SK-N-MC (cell line): Measurements from ENCODE around the gene ADSL.
A peak's percentile ranks its signal among the peaks of the same experiment; 100 is the strongest.

ENCODE experiments used
- DNase-seq: peaks from one replicate; pipeline ENCODE4 v3.0.0-alpha.2; 2011; ENCODE audit warnings: low read depth, low spot score
- H3K27ac ChIP-seq: fragments of 200-600 bp; sonication (generic); 2 replicates; pipeline ENCODE4 v1.5.1; 2016; ENCODE audit warnings: mixed run types
- H3K36me3 ChIP-seq: fragments of 200-600 bp; sonication (generic); 2 replicates; pipeline ENCODE4 v1.6.1; 2017; ENCODE audit warnings: antibody characterized with exemption, low read length, mixed read lengths; ENCODE audit not compliant: insufficient read depth
- H3K4me3 ChIP-seq: fragments of 200-600 bp; sonication (generic); 2 replicates; pipeline ENCODE4 v1.5.1; 2016
- H3K9ac ChIP-seq: fragments of 200-600 bp; sonication (generic); 2 replicates; pipeline ENCODE4 v1.8.0; 2017; ENCODE audit warnings: mixed run types, mixed read lengths; ENCODE audit not compliant: insufficient read length
- H3K9me3 ChIP-seq: fragments of 200-600 bp; sonication (generic); 2 replicates; pipeline ENCODE4 v1.6.1; 2017; ENCODE audit warnings: low read depth, mild to moderate bottlenecking, antibody characterized with exemption, low read length, moderate library complexity, mixed read lengths
- EZH2 ChIP-seq: fragments of 200-600 bp; sonication (generic); IDR thresholded peaks from one replicate; pipeline ENCODE4 v1.6.1; 2017; ENCODE audit warnings: antibody characterized with exemption
- FOXP2 ChIP-seq: optimal IDR thresholded peaks from 2 replicates; pipeline ENCODE3; 2011; ENCODE audit warnings: mild to moderate bottlenecking, moderate library complexity; ENCODE audit not compliant: insufficient read depth; ENCODE audit errors: extremely low read length, control extremely low read depth
- POLR2AphosphoS5 ChIP-seq: IDR thresholded peaks from 2 replicates; pipeline ENCODE4 v1.6.1; 2012; ENCODE audit warnings: mild to moderate bottlenecking, low read depth, low read length, borderline replicate concordance

ADSL gene

DNA sequence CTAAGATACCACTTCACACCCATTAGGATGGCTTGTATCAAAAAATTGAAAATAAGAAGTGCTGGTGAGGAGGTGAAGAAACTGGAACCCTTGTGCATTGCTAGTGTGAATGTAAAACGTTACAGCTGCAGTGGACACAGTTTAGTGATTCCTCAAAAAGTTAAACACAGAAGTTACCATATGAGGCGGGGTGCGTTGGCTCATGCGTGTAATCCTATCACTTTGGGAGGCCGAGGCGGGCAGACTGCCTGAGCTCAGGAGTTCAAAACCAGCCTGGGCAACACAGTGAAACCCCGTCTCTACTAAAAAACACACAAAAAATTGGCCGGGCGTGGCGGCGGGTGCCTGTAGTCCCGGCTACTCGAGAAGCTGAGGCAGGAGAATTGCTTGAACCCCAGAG lies 67.6 kb downstream of the ADSL start:
- Histone ChIP-seq H3K4me3 (no peak overlapping the region), H3K9ac (no peak overlapping the region), H3K27ac (no peak overlapping the region), H3K9me3 (no peaks in the 10 kb centered on the region), H3K36me3 (peaks cover 30% of the 10 kb centered on the region; the same call in 1 of the 2 replicates)
- TF ChIP-seq EZH2: no peak
- no peak for TF ChIP-seq POLR2AphosphoS5
- no peak for TF ChIP-seq FOXP2
- no peak for DNase-seq

DNA sequence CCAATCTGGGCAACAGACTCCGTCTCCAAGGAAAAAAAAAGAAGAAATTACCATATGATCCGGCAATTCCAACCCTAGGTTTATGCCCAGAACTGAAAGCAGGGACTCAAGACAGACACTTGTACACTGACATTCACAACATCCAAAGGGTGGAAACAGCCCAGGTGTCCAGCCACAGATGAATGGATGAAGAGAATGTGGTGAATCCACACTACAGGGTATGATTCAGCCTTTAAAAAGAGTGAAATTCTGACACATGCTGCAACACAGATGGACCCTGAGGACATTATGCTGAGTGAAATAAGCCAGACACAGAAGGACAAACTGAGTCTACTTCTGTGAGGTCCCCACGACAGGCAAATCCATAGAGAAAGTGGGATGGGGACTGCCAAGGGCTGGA lies 68.0 kb downstream of the ADSL start:
- DNase-seq: no peak
- Histone ChIP-seq H3K9me3 (no peaks in the 10 kb centered on the region), H3K36me3 (peaks cover 28% of the 10 kb centered on the region; the same call in 1 of the 2 replicates), H3K27ac (0 out of 2 replicates have a peak overlapping the region, but pooled peaks have one; percentile 19), H3K4me3 (no peak overlapping the region), H3K9ac (no peak overlapping the region)
- TF ChIP-seq FOXP2 (no peak), POLR2AphosphoS5 (peak; percentile 33; the same call in 1 of the 2 replicates), EZH2 (no peak)

GRCh38 chr22:40414838-40415505 lies 68.7 kb downstream of the ADSL start:
- H3K9ac ChIP-seq: no peak overlapping the region
- no peak overlapping the region for H3K27ac ChIP-seq
- H3K9me3 ChIP-seq: no peaks in the 10 kb centered on the region
- H3K4me3 ChIP-seq: no peak overlapping the region
- TF ChIP-seq FOXP2 (no peak), EZH2 (no peak), POLR2AphosphoS5 (no peak)
- peaks cover 22% of the 10 kb centered on the region; the same call in 1 of the 2 replicates for H3K36me3 ChIP-seq
- DNase-seq: no peak

- TF ChIP-seq EZH2: no peak
- no peak for TF ChIP-seq POLR2AphosphoS5
- no peak for TF ChIP-seq FOXP2
- no peaks in the 10 kb centered on the region for H3K9me3 ChIP-seq
- no peak overlapping the region for H3K9ac ChIP-seq
- peaks cover 15% of the 10 kb centered on the region; the same call in 1 of the 2 replicates for H3K36me3 ChIP-seq
- no peak overlapping the region for H3K27ac ChIP-seq
- DNase-seq: no peak
- H3K4me3 ChIP-seq: no peak overlapping the region
These were observed 69.4 kb downstream of the ADSL start for GRCh38 chr22:40415531-40416266.

DNA sequence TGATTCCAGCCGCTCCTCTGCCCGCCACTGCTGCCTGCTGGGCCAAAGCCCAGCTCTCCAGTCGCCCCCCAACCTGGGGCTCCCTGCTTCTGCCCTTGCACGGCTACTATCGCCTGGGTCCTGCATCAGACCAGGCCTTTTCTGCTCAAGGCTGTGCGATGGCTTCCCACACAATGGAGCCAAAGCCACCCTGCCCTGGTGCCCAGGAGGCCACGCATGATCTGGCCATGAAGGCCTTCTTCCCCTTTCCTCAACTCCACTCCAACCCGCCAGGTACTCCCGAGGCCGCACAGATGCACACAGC lies 69.9 kb downstream of the ADSL start:
- TF ChIP-seq FOXP2: no peak
- TF ChIP-seq EZH2: no peak
- TF ChIP-seq POLR2AphosphoS5: no peak
- H3K36me3 ChIP-seq: peaks cover 11% of the 10 kb centered on the region; the same call in 1 of the 2 replicates
- no peaks in the 10 kb centered on the region for H3K9me3 ChIP-seq
- no peak overlapping the region for H3K27ac ChIP-seq
- no peak overlapping the region for H3K4me3 ChIP-seq
- no peak overlapping the region for H3K9ac ChIP-seq
- DNase-seq: no peak

DNA sequence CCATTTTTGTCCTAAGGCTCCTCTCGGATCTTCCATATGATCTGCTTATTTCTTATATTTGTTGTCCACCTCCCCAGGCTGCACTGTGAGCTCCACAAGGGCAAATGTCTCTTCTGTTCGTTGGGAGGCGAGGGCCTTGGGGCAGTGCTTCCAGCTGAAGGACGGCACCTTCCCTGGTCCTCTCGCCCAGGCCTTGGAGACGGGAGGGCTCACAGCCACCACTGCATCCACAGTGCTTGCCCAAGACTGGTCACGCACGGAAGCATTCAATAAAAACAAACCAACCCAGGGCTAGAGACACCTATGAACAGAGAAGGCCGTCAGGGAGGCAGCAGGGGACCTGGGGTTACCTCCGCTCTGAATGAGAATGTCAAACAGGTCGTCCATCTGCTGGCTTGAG lies 70.3 kb downstream of the ADSL start:
- TF ChIP-seq EZH2: no peak
- no peak for TF ChIP-seq FOXP2
- no peak for TF ChIP-seq POLR2AphosphoS5
- Histone ChIP-seq H3K36me3 (peaks cover 6% of the 10 kb centered on the region; the same call in 1 of the 2 replicates), H3K9me3 (no peaks in the 10 kb centered on the region), H3K9ac (no peak overlapping the region), H3K4me3 (no peak overlapping the region), H3K27ac (no peak overlapping the region)
- DNase-seq: no peak

GRCh38 chr22:40417041-40417440 lies 70.7 kb downstream of the ADSL start:
- no peak overlapping the region for H3K9ac ChIP-seq
- H3K36me3 ChIP-seq: peaks cover 4% of the 10 kb centered on the region; the same call in 1 of the 2 replicates
- H3K27ac ChIP-seq: no peak overlapping the region
- TF ChIP-seq EZH2 (no peak), FOXP2 (no peak), POLR2AphosphoS5 (no peak)
- no peak for DNase-seq
- no peaks in the 10 kb centered on the region for H3K9me3 ChIP-seq
- H3K4me3 ChIP-seq: no peak overlapping the region

GRCh38 chr22:40417881-40418280 lies 71.6 kb downstream of the ADSL start:
- no peak for TF ChIP-seq FOXP2
- H3K9ac ChIP-seq: no peak overlapping the region
- DNase-seq: no peak
- H3K27ac ChIP-seq: no peak overlapping the region
- H3K9me3 ChIP-seq: no peaks in the 10 kb centered on the region
- H3K36me3 ChIP-seq: no peaks in the 10 kb centered on the region; the same call in 1 of the 2 replicates
- no peak overlapping the region for H3K4me3 ChIP-seq
